Fibroblast of mammary gland (primary cell): Measurements from ENCODE around the gene TMC4.
A peak's percentile ranks its signal among the peaks of the same experiment; 100 is the strongest.

Source experiments
- DNase-seq: peaks from one replicate; pipeline ENCODE4 v3.0.0-alpha.2; 2010; ENCODE audit warnings: low read depth
- H3K4me3 ChIP-seq: 2 replicates; pipeline ENCODE4 v1.5.1; 2011; ENCODE audit warnings: low read depth, mild to moderate bottlenecking, low read length, moderate library complexity; ENCODE audit not compliant: control insufficient read depth
- TF ChIP-seq, protein P1 (sequence below): conservative IDR thresholded peaks from 2 replicates; pipeline ENCODE4 v1.5.1; 2011; ENCODE audit warnings: low read depth, low read length, inconsistent platforms; ENCODE audit not compliant: control insufficient read depth, insufficient read depth

TMC4 gene

DNA sequence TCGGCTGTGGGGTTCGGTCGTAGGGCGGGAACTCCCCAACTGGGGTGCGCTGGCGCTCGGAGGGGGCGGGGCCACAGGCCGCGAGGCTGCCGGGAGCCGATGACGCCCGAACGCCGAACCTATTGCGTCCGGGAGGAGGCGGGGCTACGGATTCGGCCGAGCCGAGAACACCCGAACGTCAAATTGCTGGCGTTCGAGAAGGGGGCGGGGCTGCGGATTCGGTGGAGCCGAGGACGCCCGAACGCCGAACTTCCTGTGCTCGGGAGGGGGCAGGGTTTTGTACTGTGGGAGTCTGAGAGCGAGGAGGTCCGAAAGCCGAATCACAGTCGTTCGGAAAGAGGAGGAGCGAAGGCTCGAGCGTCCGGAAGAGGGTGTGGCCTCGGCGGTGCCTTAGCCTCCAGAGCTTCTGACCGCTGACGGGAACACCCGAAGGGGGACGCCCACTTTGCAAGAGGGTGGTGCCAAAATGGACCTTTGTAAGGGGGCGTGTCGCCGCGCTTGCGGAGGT, 17.6 kb upstream of the TMC4 start:
- H3K4me3 ChIP-seq = peak overlapping the region; percentile 74
- DNase-seq = peak; percentile 99
- TF ChIP-seq, protein P1, sequence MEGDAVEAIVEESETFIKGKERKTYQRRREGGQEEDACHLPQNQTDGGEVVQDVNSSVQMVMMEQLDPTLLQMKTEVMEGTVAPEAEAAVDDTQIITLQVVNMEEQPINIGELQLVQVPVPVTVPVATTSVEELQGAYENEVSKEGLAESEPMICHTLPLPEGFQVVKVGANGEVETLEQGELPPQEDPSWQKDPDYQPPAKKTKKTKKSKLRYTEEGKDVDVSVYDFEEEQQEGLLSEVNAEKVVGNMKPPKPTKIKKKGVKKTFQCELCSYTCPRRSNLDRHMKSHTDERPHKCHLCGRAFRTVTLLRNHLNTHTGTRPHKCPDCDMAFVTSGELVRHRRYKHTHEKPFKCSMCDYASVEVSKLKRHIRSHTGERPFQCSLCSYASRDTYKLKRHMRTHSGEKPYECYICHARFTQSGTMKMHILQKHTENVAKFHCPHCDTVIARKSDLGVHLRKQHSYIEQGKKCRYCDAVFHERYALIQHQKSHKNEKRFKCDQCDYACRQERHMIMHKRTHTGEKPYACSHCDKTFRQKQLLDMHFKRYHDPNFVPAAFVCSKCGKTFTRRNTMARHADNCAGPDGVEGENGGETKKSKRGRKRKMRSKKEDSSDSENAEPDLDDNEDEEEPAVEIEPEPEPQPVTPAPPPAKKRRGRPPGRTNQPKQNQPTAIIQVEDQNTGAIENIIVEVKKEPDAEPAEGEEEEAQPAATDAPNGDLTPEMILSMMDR = no peak

DNA sequence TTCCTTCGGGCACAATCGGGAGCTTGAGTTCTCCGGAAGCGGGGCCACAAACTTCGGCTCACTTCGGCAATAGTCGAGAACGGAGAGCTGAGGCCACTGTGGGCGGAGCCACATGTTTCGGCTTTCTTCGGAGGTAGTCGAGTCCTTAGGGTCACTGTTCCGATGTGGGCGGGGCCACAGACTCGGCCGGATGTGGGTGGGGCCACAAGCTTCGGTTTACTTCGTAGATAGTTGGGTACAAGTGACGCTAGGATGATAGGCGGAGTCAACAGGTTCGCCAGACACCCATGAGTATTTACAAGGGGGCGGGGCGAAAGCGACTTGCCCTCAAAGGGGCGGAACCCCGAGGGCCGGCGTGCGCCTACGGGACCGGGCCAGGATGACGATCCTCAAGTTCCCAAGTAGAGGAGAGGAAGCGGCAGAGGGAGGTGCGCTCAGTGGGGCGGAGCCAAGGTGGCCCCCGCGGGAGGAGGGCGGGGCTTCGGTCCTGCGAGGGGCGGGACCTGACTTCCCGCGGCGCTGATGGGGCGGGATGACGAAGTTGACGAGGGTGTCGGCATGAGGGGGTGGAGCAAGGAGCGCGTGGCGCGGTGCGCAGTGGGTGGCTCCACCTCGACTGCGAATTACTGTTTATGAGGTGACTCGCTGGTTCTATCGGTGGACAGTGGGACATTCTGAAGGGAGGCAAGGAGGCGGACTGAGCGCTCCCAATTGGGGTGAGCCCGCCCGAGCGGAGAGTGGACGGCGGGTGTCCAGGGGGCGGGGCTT, 17.0 kb upstream of the TMC4 start:
- DNase-seq = peak; percentile 100
- peak overlapping the region; percentile 70 for H3K4me3 ChIP-seq
- TF ChIP-seq, protein P1 = no peak

DNA sequence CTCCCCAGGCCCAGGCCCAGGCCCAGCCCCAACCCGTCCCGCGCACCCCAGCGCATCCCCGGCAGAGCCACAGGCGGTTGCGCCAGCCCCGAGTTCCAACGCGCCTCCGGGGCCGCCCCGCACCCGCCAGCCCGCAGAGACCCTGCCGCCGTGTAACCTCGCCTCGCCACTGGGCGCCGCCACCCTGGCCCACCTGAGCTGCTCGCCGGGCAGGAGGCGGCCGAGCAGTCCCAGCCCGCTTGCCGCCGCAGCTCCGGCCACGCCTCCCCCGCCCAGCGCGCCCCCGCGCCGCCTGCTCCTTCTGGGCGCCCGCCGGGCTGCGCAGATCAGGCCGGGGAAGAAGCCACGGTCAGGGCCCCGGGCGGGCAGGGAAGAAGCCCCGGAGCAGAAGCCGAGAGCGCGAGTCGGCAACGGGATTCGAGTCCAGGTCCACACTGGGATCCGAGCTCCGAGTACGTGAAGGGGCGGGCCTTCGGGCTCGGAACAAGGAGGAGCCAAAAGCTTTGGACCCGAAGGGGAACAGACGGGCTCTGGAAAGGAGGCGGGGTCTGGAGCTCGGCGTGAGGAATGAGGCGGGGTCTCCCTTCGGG, 16.3 kb upstream of the TMC4 start, which contains the start of gene MBOAT7:
TSS of gene MBOAT7 (minus strand) at position 436 of the 590 bp plus-strand sequence. CDS start 1,072 bp downstream, outside the sequence.
- TF ChIP-seq, protein P1 = no peak
- peak within 1 kb of the TSS; percentile 70 for H3K4me3 ChIP-seq
- no peak for DNase-seq

DNA sequence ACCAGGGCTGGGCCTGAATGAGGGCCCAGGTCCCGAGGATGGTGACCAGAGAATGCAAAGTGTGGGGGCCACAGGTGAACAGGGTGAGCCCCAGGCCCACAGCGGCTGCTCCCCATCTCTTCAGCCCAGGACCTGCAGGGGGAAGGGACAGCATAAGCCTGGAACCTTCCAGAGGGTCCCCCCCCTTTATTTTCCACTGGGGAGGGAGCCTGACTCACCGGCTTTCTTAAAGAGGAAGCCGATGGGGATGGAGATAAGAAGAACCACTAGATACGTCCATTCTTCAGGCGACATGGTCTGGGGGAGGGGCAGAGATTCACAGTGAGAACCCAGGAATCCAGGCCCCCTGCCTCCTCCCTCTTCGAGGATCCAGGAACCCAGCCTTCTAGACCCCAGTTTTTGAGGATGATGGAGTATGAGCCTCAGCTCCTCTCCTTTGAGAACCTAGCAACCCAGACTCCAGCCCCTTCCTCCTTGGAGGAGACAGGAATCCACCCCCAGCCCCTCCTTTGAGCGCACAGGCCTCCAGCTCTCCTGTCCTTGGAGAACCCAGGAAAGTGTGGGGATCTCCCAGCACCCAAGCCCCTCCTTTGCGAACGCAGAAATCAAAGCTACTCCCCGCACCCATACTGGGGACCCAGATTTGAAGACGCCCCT, 15.4 kb upstream of the TMC4 start:
- TF ChIP-seq, protein P1 = no peak
- peak; percentile 30 for DNase-seq
- H3K4me3 ChIP-seq = peak overlapping the region; percentile 70

DNA sequence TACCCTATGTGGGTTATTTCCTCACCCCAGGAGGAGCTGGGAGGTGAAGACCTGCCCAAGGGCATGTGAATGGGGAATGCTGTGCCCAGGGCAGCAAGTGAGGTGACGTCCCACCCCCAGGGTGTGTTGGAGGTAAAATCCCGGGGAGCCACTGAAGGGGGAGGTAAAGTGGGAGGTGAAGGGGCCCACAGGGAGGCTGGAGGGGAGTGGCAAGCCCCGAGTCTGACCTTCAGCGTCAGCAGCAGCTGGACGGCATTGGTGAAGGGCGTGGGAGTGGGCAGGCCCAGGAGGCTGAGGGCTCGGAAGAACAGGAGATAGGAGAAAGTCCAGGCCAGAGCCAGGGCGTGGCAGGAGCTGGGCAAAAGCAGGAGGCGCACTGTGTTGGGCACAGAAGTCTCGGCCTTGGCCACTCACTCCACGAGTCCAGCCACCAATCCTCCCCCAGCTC, 14.0 kb upstream of the TMC4 start:
- TF ChIP-seq, protein P1 = no peak
- no peak for DNase-seq
- no peak overlapping the region for H3K4me3 ChIP-seq

DNA sequence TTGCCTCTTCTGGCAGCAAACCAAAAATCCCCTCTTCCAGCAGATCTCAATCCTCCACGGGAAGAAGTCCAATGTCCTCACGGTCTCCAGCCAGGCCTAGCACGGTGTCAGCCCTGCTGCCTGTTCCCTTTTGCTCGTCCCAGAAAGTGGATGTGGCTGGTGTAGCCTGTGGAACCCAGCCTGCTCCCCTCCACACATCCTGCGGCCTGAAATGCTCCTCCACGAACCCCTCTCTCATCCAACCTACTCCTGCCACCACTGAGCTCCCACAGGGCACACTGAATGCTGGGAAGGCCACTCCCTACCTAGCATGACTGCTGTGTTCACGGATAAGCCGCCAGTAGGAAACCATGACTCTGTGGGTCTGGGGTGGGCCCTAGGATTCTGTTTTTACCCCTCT, 13.4 kb upstream of the TMC4 start:
- TF ChIP-seq, protein P1 = no peak
- H3K4me3 ChIP-seq = no peak overlapping the region
- no peak for DNase-seq
